ENCODE results near the gene VDAC2. TPM values are rescaled to one million over a fixed set of nuclear protein-coding genes. Genes with fewer than 3 reads are reported as not detected.
"Not testable (repeated sequence)": the region's sequence is repeated elsewhere in the genome, so short reads cannot be mapped to it uniquely, and the experiment has no call there.

The VDAC2 gene
- 181 and 192 TPM in 2 replicates for total RNA-seq (2014; rRNA removed; shearing (Covaris generic))

- in situ Hi-C loops (cut with HindIII; ENCODE audit: low sequenced_read_pairs), result no loop called here
- DNase-seq (ENCODE audit: low spot score), result peak; percentile 91
Observed at GRCh38 chr10:75210282-75211006, at the start of gene VDAC2. Gene VDAC2 (plus strand): TSS chr10:75210796. CDS start chr10:75211159, 363 bp downstream.

GRCh38 chr10:75165684-75166622 is 44.6 kb upstream of the VDAC2 start:
- no peak for DNase-seq (ENCODE audit: low spot score)

GRCh38 chr10:75166623-75166972 is 44.0 kb upstream of the VDAC2 start:
- in situ Hi-C loops (cut with HindIII; ENCODE audit: low sequenced_read_pairs), result no loop called here

More at GRCh38 chr10:75165684-75166622, 44.6 kb upstream of the VDAC2 start:
- in situ Hi-C loops (cut with HindIII; ENCODE audit: low sequenced_read_pairs), result no loop called here

GRCh38 chr10:75168275-75168674 is 42.3 kb upstream of the VDAC2 start:
- no peak for DNase-seq (ENCODE audit: low spot score)
- in situ Hi-C loops (cut with HindIII; ENCODE audit: low sequenced_read_pairs), result no loop called here

More at GRCh38 chr10:75166623-75166972, 44.0 kb upstream of the VDAC2 start:
- no peak for DNase-seq (ENCODE audit: low spot score)

GRCh38 chr10:75170215-75170614 is 40.4 kb upstream of the VDAC2 start:
- in situ Hi-C loops (cut with HindIII; ENCODE audit: low sequenced_read_pairs), result no loop called here
- DNase-seq (ENCODE audit: low spot score), result no peak

GRCh38 chr10:75175046-75175445 is 35.5 kb upstream of the VDAC2 start:
- in situ Hi-C loops (cut with HindIII; ENCODE audit: low sequenced_read_pairs), result no loop called here
- no peak for DNase-seq (ENCODE audit: low spot score)

- no peak for DNase-seq (ENCODE audit: low spot score)
- in situ Hi-C loops (cut with HindIII; ENCODE audit: low sequenced_read_pairs), result no loop called here
Observed at GRCh38 chr10:75176046-75176445, 34.5 kb upstream of the VDAC2 start.

- in situ Hi-C loops (cut with HindIII; ENCODE audit: low sequenced_read_pairs), result no loop called here
Observed at GRCh38 chr10:75176736-75177135, 33.9 kb upstream of the VDAC2 start.

GRCh38 chr10:75179657-75180177 is 30.9 kb upstream of the VDAC2 start:
- no peak for DNase-seq (ENCODE audit: low spot score)
- in situ Hi-C loops (cut with HindIII; ENCODE audit: low sequenced_read_pairs), result no loop called here

More at GRCh38 chr10:75176736-75177135, 33.9 kb upstream of the VDAC2 start:
- no peak for DNase-seq (ENCODE audit: low spot score)

GRCh38 chr10:75180592-75180991 is 30.0 kb upstream of the VDAC2 start:
- in situ Hi-C loops (cut with HindIII; ENCODE audit: low sequenced_read_pairs), result no loop called here
- no peak for DNase-seq (ENCODE audit: low spot score)

- no peak for DNase-seq (ENCODE audit: low spot score)
- in situ Hi-C loops (cut with HindIII; ENCODE audit: low sequenced_read_pairs), result no loop called here
Observed at GRCh38 chr10:75181073-75181472, 29.5 kb upstream of the VDAC2 start.

- DNase-seq (ENCODE audit: low spot score), result no peak
- in situ Hi-C loops (cut with HindIII; ENCODE audit: low sequenced_read_pairs), result no loop called here
Observed at GRCh38 chr10:75186310-75186709, 24.3 kb upstream of the VDAC2 start.

- in situ Hi-C loops (cut with HindIII; ENCODE audit: low sequenced_read_pairs), result no loop called here
Observed at GRCh38 chr10:75187961-75188426, 22.6 kb upstream of the VDAC2 start.

GRCh38 chr10:75188522-75188921 is 22.1 kb upstream of the VDAC2 start:
- DNase-seq (ENCODE audit: low spot score); in situ Hi-C loops (cut with HindIII; ENCODE audit: low sequenced_read_pairs): not testable (repeated sequence)

More at GRCh38 chr10:75187961-75188426, 22.6 kb upstream of the VDAC2 start:
- DNase-seq (ENCODE audit: low spot score), result peak; percentile 42

GRCh38 chr10:75189266-75190096 is 21.1 kb upstream of the VDAC2 start:
- in situ Hi-C loops (cut with HindIII; ENCODE audit: low sequenced_read_pairs), result no loop called here
- no peak for DNase-seq (ENCODE audit: low spot score)

- DNase-seq (ENCODE audit: low spot score), result no peak
- in situ Hi-C loops (cut with HindIII; ENCODE audit: low sequenced_read_pairs), result no loop called here
Observed at GRCh38 chr10:75191821-75192568, 18.6 kb upstream of the VDAC2 start.

- in situ Hi-C loops (cut with HindIII; ENCODE audit: low sequenced_read_pairs), result not testable (repeated sequence)
Observed at GRCh38 chr10:75194625-75195024, 16.0 kb upstream of the VDAC2 start.

More at GRCh38 chr10:75194625-75195024, 16.0 kb upstream of the VDAC2 start:
- DNase-seq (ENCODE audit: low spot score), result not testable (repeated sequence)
